ENCODE results near the gene MBP. TPM values are rescaled to one million over a fixed set of nuclear protein-coding genes. Genes with fewer than 3 reads are reported as not detected.

MBP gene
- total and polyA plus RNA-seq, 2 of the 4 experiments (the other 2 are of a cell fraction): 0.72 to 0.90 TPM

DNA sequence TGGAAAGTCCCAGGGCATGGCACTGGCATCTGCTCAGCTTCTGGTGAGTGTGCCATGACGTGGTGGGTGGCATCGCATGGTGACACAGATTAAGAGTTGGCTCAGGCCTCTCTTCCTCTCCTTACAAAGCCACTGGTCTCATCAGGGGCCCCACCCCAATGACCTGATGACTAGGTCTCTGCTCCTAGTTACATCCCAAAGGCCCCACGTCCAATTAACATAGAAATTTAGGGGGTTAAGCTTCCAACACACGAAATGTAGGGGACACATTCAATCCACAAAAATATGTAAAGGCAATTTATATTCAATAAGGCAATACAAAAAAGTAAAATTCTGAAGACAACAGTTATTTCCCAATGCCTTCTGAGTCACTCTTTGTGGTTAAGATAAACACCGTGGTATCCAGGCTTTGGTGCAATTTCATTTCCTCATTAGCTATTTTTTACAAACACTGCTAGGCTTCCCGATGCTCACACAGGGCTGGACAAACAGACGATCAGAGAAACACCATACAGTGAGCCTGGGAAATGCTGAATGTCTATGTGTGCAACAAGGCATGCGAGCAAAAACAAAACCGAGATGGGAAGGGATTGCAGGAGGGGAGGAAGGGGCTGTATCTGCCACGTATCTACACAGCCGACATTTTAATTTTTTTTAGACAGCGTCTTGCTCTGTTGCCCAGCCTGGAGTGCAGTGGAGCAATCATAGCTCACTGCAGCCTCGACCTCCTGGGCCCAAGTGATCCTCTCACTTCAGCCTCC lies 67.2 kb downstream of the MBP start:
- no peaks in the 10 kb centered on the region for H3K36me3 ChIP-seq (ENCODE audit: control insufficient read depth, insufficient read depth, low read length)
- peak; percentile 61 for ATAC-seq (ENCODE audit: low read depth)
- peaks cover 49% of the 10 kb centered on the region for H3K4me1 ChIP-seq (ENCODE audit: control insufficient read depth, insufficient read depth, low read length)
- H3K9me1 ChIP-seq (ENCODE audit: insufficient read depth, low read length): peaks cover 36% of the 10 kb centered on the region
- peak overlapping the region; percentile 62 for H4K5ac ChIP-seq (ENCODE audit: low read depth, low read length)
- WGBS, 2 experiments (ENCODE audit: extremely low coverage in 2 of 2, insufficient read length in 1 of 2): no CpG with 5 or more reads among the region's 13 CpGs
- peak overlapping the region; percentile 62 to 63 for H4K8ac ChIP-seq (ENCODE audit: low read depth in 2 of 2, low read length in 2 of 2)
- H3K27me3 ChIP-seq (ENCODE audit: control insufficient read depth, insufficient read depth, low read length): no peaks in the 10 kb centered on the region
- dilution Hi-C loops (cut with HindIII; ENCODE audit: low sequenced_read_pairs, unreplicated experiment) (no loop called here), intact Hi-C loops (cut with micrococcal nuclease) (loop anchor here (2.0 kb wide), 1 partner anchor 65 kb away; no protein-coding TSS in a partner anchor), in situ Hi-C loops (cut with MboI; ENCODE audit: low sequenced_read_pairs) (loop anchor here (5.0 kb wide), 1 partner anchor 142 kb away; no protein-coding TSS in a partner anchor)
- peak overlapping the region; percentile 50 for H3K18ac ChIP-seq (ENCODE audit: low read depth, low read length)
- DNase-seq: peak; percentile 94
- no peak overlapping the region for H3K4me3 ChIP-seq (ENCODE audit: insufficient read depth, low read depth, low read length)
- peak overlapping the region; percentile 94 for H2AK5ac ChIP-seq (ENCODE audit: low read depth, low read length)
- no TSS peak for BruUV-seq (replicated peaks)
- H2AFZ ChIP-seq (replicated peaks; ENCODE audit: low read length, poor library complexity): peak overlapping the region; percentile 62
- peak overlapping the region; percentile 82 for H3K27ac ChIP-seq (ENCODE audit: insufficient read depth, low read length)
- H3K4me2 ChIP-seq (ENCODE audit: low read depth, low read length): no peak overlapping the region
- no peaks in the 10 kb centered on the region for H3K9me3 ChIP-seq (ENCODE audit: control insufficient read depth, insufficient read depth, low read length)
- H3K79me1 ChIP-seq (ENCODE audit: low read depth in 1 of 2, low read length in 2 of 2): peaks cover 0 to 15% of the 10 kb centered on the region in 2 experiments; a peak in 2 of 4 replicates
- H2BK120ac ChIP-seq (ENCODE audit: low read depth, low read length): peak overlapping the region; percentile 89
- CTCF ChIA-PET: interaction anchor here (0.8 to 2.0 kb wide), 2 partner anchors 10 to 146 kb away, joined by 3 to 8 read pairs; no protein-coding TSS in a partner anchor
- peak overlapping the region; percentile 87 for H2BK5ac ChIP-seq (ENCODE audit: low read depth, low read length, poor library complexity, severe bottlenecking)
- H3K14ac ChIP-seq (replicated peaks; ENCODE audit: low read depth, low read length): peak overlapping the region; percentile 88
- peak overlapping the region; percentile 91; the same call in 2 of the 3 replicates for H2BK15ac ChIP-seq (ENCODE audit: low read depth, low read length)
- peak overlapping the region; percentile 37 for H2AK9ac ChIP-seq (replicated peaks; ENCODE audit: low read depth, low read length, poor library complexity)
- POLR2A ChIA-PET (ENCODE audit: unreplicated experiment): no interaction called here
- peak overlapping the region; percentile 85 for H2BK20ac ChIP-seq (ENCODE audit: low read depth, low read length)
- 0 out of 2 replicates have a peak overlapping the region, but pooled peaks have one; percentile 13 for H3K23ac ChIP-seq (ENCODE audit: low read depth, low read length)
- H4K91ac ChIP-seq (ENCODE audit: insufficient read depth, low read depth, low read length): peak overlapping the region; percentile 87
- H4K20me1 ChIP-seq (ENCODE audit: insufficient read depth, low read length): no peaks in the 10 kb centered on the region
- 0 out of 2 replicates have a peak overlapping the region, but pooled peaks have one; percentile 2 for H3K9ac ChIP-seq (ENCODE audit: low read depth, low read length)
- TF ChIP-seq USF2 (IDR thresholded peaks at IDR 0.05; ENCODE audit: low read depth, low read length) (no peak), POLR2A (IDR thresholded peaks at IDR 0.05; ENCODE audit: low read depth, low read length) (no peak), CEBPB (IDR thresholded peaks at IDR 0.05; ENCODE audit: low read depth, low read length) (peak; percentile 98), MAZ (IDR thresholded peaks at IDR 0.05; ENCODE audit: borderline replicate concordance, low read depth, low read length) (no peak; the same call in 1 of the 2 replicates), RAD21 (IDR thresholded peaks at IDR 0.05; ENCODE audit: low read length) (no peak), MXI1 (IDR thresholded peaks at IDR 0.05; ENCODE audit: borderline replicate concordance, low read depth, low read length) (no peak), BHLHE40 (IDR thresholded peaks at IDR 0.05; ENCODE audit: low read depth, low read length) (peak; percentile 6; the same call in 1 of the 2 replicates), MAFK (IDR thresholded peaks at IDR 0.05; ENCODE audit: low read depth, low read length) (no peak), RFX5 (IDR thresholded peaks at IDR 0.05; ENCODE audit: low read depth, low read length) (no peak), FOS (IDR thresholded peaks at IDR 0.05; ENCODE audit: low read depth, low read length) (peak; percentile 95), RCOR1 (IDR thresholded peaks at IDR 0.05; ENCODE audit: insufficient replicate concordance, low read length) (peak; percentile 1), CHD1 (IDR thresholded peaks at IDR 0.05; ENCODE audit: low read depth, low read length) (0 out of 2 replicates have a peak, but pooled peaks have one; percentile 32)
- TF ChIP-seq, protein P1, sequence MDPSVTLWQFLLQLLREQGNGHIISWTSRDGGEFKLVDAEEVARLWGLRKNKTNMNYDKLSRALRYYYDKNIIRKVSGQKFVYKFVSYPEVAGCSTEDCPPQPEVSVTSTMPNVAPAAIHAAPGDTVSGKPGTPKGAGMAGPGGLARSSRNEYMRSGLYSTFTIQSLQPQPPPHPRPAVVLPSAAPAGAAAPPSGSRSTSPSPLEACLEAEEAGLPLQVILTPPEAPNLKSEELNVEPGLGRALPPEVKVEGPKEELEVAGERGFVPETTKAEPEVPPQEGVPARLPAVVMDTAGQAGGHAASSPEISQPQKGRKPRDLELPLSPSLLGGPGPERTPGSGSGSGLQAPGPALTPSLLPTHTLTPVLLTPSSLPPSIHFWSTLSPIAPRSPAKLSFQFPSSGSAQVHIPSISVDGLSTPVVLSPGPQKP (IDR thresholded peaks at IDR 0.05; ENCODE audit: borderline replicate concordance, low read depth, low read length): no peak
- peak overlapping the region; percentile 74 for H3K4ac ChIP-seq (ENCODE audit: low read depth, low read length)
- peak overlapping the region; percentile 58; the same call in 1 of the 2 replicates for H3K56ac ChIP-seq (ENCODE audit: extremely low read depth, insufficient read depth, low read length)

Data from IMR-90 (cell line).